Measurements from ENCODE around the gene MSI2.

Gene MSI2

DNA sequence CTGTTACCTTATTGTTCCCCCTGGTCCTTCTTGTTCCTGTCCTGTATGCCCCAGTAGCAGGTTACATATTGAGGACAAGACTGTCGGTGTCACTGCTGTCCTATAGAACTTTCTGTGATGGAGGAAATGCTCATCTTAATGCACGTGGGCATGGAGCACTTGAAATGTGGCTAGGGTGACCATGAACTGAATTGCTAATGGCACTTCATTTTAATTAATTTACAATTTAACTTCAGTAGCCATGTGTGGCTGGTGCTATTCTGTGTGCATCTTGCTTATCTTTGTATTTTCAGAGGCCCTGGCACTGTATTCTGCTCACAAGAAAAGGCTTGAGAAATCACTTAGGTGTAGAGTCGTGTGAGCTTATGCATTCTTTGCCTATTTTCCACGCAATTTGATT, 125.2 kb downstream of the MSI2 start:
- no peak for TF ChIP-seq POLR2A (IDR thresholded peaks at IDR 0.05; ENCODE audit: low read depth, low read length)
- DNase-seq (ENCODE audit: insufficient read length, low spot score) = no peak
- FAIRE-seq = no peak

DNA sequence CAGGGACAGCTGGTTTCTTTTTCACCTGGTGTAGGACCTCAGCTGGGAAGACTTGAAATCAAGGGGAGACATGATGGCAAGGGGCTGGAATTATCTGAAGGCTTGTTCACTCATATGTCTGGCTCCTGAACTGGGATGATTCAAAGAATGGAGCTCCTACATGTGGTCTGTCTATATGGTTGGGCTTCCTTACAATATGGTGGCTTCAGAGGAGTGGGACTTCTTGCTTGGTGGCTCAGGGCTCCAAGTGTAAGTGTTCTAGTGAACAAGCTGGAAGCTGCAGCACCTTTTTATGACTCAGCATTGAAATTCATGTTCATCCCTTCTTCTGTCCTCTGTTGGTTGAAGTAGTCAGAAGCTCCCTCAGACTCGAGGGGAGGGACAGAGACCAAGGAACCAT, 127.9 kb downstream of the MSI2 start:
- TF ChIP-seq POLR2A (IDR thresholded peaks at IDR 0.05; ENCODE audit: low read depth, low read length) = no peak
- no peak for DNase-seq (ENCODE audit: insufficient read length, low spot score)
- FAIRE-seq = no peak

DNA sequence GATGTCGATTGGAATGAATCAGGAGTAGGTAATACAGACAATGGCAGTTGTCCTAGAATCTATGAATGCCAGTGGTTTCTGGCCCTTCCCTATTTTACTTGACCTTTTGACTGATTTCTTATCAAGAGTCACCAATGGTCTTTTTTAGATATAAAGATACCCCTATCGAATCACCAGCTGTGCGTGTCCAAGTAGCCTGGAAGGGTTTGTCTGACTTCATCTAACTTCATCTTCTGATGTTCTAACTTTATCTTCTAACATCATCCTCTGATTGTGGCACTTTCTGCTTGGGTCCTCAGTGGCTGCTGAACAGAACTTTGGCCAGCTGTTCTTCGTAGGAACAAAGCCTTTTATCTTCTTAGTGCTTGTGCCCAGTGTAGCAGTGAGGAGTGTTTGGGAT, 129.7 kb downstream of the MSI2 start:
- no peak for TF ChIP-seq POLR2A (IDR thresholded peaks at IDR 0.05; ENCODE audit: low read depth, low read length)
- DNase-seq (ENCODE audit: insufficient read length, low spot score) (no peak), FAIRE-seq (no peak)

DNA sequence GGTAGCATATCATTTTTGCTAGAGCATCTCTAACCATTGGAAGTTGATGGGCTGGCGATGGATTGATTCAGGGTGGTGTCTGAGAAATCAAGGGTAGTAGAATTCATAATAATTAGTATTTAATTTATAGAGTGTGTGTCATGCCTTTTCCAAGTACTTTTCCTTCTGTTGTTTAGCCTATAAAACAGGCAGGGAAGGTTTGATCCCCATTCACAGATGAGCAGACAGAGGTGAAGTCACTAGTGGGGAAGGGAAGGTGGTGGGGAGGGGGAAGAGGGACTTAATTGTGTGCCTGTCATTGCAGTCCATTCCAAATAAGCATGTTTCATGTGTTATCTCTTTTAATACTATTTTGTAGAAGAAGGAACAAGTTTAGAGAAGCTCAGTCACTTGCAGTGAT, 131.3 kb downstream of the MSI2 start:
- FAIRE-seq (no peak), DNase-seq (ENCODE audit: insufficient read length, low spot score) (no peak)

DNA sequence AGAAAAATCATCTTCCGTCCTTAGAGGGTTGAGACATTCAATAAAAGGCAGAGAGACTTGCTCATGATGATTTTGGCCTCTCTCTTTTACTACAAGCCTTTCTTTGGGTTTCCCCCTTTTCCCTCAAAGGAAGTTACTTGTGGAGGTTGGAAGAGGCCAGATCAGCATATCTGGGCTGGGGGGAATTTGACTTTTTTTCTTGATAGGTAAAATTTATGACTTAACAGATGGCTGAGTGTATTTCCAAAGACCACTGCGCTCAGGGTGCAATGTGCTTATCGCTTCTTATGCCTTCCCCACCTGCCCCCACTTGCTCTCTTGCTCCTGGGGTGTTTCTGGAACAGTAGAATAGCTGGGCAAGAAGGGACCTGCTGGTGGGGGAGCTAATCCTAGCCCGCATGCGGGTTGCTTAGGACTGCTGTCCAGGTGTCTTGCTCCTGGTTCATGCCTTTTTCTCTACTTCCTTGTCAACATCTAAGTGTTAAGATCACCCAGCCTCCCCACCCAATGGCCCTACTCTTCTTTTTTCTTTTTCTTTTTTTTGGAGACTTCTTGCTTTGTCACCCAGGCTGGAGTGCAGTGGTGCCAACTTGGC, 131.9 kb downstream of the MSI2 start:
- no peak for DNase-seq (ENCODE audit: insufficient read length, low spot score)

More for the DNA sequence above, 131.3 kb downstream of the MSI2 start:
- no peak for TF ChIP-seq POLR2A (IDR thresholded peaks at IDR 0.05; ENCODE audit: low read depth, low read length)

DNA sequence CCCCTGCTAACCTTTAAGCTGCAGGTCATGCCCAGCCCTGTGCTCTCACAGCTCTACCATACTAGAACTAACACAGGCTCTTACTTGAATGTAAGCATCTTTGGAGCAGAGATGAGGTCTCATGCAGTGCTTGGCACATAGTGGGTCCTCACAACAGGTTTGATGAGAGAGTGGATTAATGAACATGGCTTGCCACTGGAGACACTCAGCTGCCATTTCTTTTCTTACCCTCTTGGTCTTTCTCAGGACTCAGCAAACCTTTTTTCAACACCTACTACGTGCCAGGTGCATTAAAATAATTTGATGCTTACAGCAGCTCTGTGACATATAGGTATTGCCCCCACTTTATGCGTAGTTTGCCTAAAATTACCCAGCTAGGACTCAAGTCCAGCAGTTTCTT, 133.2 kb downstream of the MSI2 start:
- no peak for DNase-seq (ENCODE audit: insufficient read length, low spot score)
- no peak for TF ChIP-seq POLR2A (IDR thresholded peaks at IDR 0.05; ENCODE audit: low read depth, low read length)
- FAIRE-seq = no peak

More for the DNA sequence above, 131.9 kb downstream of the MSI2 start:
- no peak for TF ChIP-seq POLR2A (IDR thresholded peaks at IDR 0.05; ENCODE audit: low read depth, low read length)
- FAIRE-seq = no peak

DNA sequence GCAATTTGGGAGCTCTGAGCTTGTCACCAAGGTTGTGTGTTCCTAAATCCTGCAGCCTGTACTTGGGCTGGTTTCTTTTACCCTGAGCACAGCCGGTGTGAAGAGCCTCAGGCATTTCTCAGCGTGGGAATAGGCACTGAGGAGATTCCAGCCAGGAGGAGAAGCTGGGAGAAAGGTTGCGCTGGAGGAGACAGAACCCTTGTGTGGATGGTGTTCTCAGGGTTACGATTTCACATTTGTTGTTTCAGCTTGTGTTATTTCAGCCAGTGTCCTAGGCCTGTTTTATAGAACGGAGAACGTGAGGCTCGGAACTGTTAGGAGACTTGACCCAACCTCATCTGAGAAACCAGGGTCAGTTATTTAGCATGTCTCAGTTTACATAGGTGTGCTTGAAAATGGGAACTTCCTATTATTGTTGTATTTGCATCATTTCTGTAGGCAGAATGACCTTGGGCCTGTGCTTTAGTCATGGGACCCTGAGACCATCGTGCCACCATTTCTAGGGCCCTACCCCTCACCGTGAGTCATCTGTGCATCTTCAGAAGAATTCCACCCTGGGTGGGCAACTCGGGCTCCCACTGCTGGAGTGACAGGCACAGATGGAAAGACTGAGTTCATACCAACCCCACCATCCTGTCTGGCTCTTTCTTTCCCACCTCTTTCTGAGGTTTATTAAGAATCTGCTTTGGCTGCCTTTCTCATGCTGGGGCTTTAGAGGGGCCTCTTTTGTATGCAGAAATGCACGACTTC, 134.9 kb downstream of the MSI2 start:
- no peak for TF ChIP-seq POLR2A (IDR thresholded peaks at IDR 0.05; ENCODE audit: low read depth, low read length)
- FAIRE-seq = no peak
- no peak for DNase-seq (ENCODE audit: insufficient read length, low spot score)

DNA sequence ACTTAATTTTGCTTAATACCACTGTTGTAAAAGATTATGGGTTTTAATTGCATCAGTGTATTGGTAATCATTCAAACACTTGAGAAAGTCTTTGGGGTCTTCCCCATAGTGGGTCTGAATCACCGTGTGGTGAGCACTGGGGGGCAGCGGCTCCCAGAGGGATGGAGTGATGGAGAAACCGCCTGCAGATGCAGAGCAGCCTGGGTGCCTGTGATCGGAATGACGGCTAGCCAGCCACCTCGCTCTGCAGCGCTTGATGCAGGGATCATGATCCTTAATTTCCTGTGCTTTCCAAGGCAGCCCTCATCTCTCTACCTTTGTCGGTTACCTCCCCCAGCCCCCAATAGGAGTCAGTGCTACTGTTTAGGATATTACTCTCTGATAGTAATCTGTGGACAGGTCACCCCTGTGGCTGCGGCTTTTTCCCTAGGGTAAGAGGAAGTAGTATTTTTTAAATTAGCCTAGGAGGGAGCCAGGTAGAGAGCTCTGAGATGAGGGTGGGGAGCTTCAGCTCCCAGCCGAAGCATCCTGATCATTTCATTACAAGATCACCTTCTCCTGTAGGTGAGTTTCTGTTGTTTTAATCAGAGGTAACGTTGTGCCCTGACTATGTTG, 135.6 kb downstream of the MSI2 start:
- no peak for TF ChIP-seq POLR2A (IDR thresholded peaks at IDR 0.05; ENCODE audit: low read depth, low read length)
- DNase-seq (ENCODE audit: insufficient read length, low spot score) (no peak), FAIRE-seq (no peak)

DNA sequence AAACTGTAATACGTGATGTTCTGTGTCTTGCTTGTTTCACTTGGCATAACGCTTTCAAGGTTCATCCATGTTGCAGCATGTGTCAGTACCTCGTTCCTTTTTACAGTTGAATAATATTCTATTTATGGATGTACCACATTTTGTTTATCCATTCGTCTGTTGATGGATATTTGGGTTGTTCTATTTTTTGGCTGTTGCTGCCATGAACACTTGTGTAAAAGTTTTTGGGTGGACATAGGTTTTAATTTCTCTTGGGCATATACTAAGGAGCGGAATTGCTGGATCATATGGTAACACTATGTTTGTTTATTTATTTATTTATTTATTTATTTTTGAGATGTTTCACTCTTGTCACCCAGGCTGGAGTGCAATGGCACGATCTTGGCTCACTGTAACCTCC, 137.0 kb downstream of the MSI2 start:
- DNase-seq (ENCODE audit: insufficient read length, low spot score) = no peak
- no peak for TF ChIP-seq POLR2A (IDR thresholded peaks at IDR 0.05; ENCODE audit: low read depth, low read length)
- no peak for FAIRE-seq

DNA sequence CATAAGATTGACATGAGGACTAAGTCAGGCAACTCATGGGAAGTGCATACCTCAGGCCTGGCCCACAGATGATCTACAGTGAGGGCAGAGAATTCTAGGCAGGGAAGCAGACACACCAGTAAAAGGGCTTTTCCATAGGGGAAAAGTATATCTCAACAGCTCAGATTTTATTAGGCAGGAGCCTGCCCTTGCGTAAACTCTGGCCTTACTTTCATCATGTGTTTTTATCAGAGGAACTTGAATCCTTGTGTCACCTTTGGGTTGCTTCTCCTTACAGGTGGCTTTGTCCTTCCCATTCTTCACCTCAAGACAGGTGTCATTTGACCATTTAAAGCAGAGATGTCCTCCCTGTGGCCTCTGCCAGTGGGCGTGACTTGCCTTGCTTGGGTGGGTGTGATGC, 138.1 kb downstream of the MSI2 start:
- FAIRE-seq = no peak
- DNase-seq (ENCODE audit: insufficient read length, low spot score) = no peak
- no peak for TF ChIP-seq POLR2A (IDR thresholded peaks at IDR 0.05; ENCODE audit: low read depth, low read length)

DNA sequence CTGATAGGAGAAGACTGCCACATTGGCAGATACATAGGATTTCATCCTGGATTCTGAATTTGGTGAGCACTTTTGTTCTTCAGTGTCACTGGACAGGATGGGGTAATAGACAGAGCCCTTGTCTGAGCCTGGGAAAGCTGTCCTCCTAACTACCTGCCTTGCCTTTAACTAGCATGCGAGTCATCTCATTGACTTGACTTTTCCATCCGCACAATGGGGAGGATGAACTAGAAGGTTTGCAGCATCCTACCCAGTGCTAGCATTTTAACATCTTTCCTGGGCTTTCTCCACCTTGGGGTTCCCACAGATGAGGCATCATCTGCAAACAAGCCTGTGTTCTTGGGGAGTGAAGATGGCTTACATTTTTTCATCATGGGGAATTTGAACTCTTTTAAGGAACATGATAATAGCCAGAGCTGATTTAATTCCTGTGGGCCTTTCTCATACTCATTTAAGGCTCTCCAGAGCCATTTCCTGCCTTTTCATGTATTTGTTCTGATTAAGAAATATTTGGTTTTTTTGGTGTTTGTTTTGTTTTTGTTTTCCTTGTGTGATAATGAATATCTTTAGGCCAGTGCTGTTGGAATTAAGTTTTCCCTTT, 139.5 kb downstream of the MSI2 start:
- DNase-seq (ENCODE audit: insufficient read length, low spot score) = no peak
- no peak for TF ChIP-seq POLR2A (IDR thresholded peaks at IDR 0.05; ENCODE audit: low read depth, low read length)
- FAIRE-seq = no peak

DNA sequence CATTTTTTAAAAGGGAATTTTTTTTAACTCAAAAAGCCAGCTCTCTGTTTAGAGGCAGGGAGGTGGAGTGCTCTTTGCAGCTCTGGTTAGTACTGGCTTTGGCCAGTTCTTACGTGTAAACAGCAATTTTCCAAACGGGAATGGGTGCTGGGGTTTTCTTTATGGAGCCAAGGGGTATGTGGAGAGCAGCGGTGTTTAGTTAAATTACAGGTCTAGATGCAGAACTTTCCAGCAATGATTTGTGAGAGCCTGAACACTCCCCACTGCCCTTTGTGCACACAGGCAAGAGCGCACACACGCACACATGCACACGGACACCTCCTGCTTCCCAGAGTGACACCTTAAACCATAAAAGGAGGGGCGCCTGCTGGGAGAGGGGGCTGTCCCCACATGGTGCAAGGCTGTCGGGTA, 140.2 kb downstream of the MSI2 start:
- FAIRE-seq = no peak
- no peak for TF ChIP-seq POLR2A (IDR thresholded peaks at IDR 0.05; ENCODE audit: low read depth, low read length)
- no peak for DNase-seq (ENCODE audit: insufficient read length, low spot score)

DNA sequence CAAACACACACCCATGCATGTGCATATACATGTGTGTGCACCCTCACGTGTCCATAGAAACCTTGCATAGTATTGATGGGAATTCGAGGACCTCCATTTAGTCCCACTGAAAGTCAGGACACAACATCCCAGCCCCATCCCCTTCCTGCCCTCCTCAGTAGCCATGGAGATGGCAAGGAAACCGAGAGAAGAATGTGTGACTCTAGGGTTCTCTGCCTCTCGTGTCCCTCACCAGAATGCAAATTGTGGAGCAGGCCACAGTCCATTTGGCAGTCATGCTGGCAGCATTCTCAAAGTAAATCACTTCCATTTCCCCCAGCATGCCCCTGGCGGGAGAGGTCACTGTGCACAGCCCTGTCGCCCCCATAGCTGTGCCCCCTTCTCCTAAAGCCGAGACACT, 141.1 kb downstream of the MSI2 start:
- no peak for DNase-seq (ENCODE audit: insufficient read length, low spot score)
- no peak for FAIRE-seq
- TF ChIP-seq POLR2A (IDR thresholded peaks at IDR 0.05; ENCODE audit: low read depth, low read length) = no peak

DNA sequence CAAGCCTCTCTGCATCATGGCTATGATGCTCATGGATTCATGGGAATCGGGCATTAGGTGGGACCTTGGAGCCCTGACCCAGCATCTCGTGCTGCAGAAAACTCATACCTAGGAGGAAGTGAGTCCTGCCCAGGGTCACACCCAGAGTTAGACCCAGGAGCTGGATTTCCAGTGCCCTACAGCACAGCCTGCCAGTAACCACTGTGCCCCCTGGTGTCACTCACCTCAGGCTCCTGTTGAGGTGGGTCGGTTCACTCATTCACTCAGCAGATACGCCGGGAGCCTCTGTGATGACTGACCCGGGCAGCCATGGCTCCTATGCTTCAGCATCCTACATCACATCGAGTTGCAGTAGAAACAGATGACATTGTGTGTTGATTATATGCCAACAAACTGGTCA, 143.4 kb downstream of the MSI2 start:
- DNase-seq (ENCODE audit: insufficient read length, low spot score) (no peak), FAIRE-seq (no peak)
- TF ChIP-seq POLR2A (IDR thresholded peaks at IDR 0.05; ENCODE audit: low read depth, low read length) = no peak
